GM20000 (cell line): ENCODE results near the gene NTNG2.

Source experiments
- DNase-seq: peaks from one replicate; pipeline ENCODE4 v3.0.0; 2012; ENCODE audit warnings: low spot score
- TF ChIP-seq, protein P1 (sequence below): IDR thresholded peaks from 2 replicates; pipeline ENCODE4 v1.5.1; 2012; ENCODE audit warnings: mild to moderate bottlenecking, control low read depth; ENCODE audit errors: extremely low read depth, missing control alignments

NTNG2 gene

DNA sequence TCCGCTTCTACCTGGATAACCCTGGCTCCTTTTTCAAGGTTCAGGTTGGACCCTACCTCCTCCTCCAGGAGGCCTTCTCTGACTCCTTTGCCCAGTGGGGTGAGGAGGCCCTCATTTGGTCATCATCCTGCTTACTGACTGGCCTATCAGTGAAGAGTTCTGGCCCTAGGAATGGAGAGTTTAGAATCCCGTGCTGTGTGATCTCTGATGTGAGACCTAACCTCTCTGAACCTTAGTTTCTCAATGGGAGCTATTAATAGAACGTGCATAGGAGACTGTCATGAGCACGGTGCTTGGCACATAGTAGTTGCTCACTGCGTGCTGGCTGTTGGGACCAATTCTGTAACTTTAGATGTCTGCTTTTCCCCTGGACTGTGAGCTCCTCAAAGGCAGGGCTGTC lies 10.3 kb downstream of the NTNG2 start:
- TF ChIP-seq, protein P1, sequence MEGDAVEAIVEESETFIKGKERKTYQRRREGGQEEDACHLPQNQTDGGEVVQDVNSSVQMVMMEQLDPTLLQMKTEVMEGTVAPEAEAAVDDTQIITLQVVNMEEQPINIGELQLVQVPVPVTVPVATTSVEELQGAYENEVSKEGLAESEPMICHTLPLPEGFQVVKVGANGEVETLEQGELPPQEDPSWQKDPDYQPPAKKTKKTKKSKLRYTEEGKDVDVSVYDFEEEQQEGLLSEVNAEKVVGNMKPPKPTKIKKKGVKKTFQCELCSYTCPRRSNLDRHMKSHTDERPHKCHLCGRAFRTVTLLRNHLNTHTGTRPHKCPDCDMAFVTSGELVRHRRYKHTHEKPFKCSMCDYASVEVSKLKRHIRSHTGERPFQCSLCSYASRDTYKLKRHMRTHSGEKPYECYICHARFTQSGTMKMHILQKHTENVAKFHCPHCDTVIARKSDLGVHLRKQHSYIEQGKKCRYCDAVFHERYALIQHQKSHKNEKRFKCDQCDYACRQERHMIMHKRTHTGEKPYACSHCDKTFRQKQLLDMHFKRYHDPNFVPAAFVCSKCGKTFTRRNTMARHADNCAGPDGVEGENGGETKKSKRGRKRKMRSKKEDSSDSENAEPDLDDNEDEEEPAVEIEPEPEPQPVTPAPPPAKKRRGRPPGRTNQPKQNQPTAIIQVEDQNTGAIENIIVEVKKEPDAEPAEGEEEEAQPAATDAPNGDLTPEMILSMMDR, result no peak
- no peak for DNase-seq

DNA sequence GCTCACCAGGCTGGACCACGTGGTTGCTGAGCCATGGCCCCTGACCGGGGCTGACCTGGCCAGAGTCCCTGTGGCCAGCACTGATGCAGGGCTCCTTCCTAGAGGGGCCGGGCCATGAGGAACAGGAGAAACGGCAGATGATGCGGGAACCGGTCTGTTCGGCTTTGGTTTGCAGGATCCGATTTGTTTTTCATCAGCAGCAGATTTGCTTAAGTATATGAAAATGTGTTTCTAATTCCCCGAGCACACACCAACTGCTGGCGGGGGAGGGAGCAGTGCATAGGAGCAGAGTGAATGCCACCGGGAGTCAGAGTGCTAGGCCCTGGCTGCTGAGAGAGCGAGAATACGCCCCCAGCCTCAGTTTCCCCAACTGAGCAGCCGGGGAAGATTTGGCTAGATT lies 13.6 kb downstream of the NTNG2 start:
- DNase-seq, result no peak
- TF ChIP-seq, protein P1, result no peak

GRCh38 chr9:132176338-132176737 lies 14.5 kb downstream of the NTNG2 start:
- DNase-seq, result no peak
- TF ChIP-seq, protein P1, result no peak

GRCh38 chr9:132181796-132182313 lies 20.0 kb downstream of the NTNG2 start:
- TF ChIP-seq, protein P1, result no peak
- DNase-seq, result no peak

GRCh38 chr9:132182314-132183091 lies 20.6 kb downstream of the NTNG2 start:
- DNase-seq, result no peak

DNA sequence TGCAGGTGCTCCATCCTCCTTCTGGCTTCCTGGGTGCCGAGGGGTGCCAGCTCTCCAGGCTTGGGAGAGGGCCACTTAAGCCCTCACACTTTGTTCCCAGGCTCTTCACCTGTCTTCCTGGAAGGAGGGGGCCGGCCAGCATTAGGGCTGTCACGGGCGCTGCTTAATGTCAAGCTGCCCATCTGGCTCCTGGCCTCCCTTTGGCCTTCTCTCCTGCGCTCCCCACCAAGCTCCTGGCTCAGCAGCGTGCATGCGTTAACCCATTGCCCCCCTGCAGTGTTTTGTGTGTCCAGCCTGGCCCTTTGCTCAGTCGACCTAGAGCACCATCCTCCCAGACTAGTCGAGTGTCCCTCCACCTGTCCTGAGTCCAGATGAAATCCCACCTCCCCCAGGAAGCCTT lies 21.3 kb downstream of the NTNG2 start:
- TF ChIP-seq, protein P1, result no peak
- no peak for DNase-seq

More at GRCh38 chr9:132182314-132183091, 20.6 kb downstream of the NTNG2 start:
- TF ChIP-seq, protein P1, result no peak

GRCh38 chr9:132183715-132184114 lies 21.9 kb downstream of the NTNG2 start:
- DNase-seq, result no peak
- TF ChIP-seq, protein P1, result no peak
